Esophagus muscularis mucosa (tissue), 4 donors: ENCODE measurements around the gene GAREM1. TPM values are rescaled to one million over a fixed set of nuclear protein-coding genes. Genes with fewer than 3 reads are reported as not detected.
A peak's percentile ranks its signal among the peaks of the same experiment; 100 is the strongest.

Experiments used
- DNase-seq: peaks from one replicate; pipeline ENCODE4 v3.0.0-alpha.2; 2017; ENCODE audit errors: extremely low spot score
- H3K27ac ChIP-seq, 4 donors: fragments of 200-600 bp; sonication (generic); replicated peaks in 1 of 4; 1 replicate in 3 of 4; 2 replicates in 1 of 4; pipeline ENCODE4 v1.5.1; 2016 to 2019; ENCODE audit warnings: mild to moderate bottlenecking in 1 of 4
- H3K27me3 ChIP-seq, 4 donors: fragments of 200-600 bp; sonication (generic); one replicate each; pipeline versions ENCODE4 v1.5.1 to v1.6.0; 2016 to 2019
- H3K36me3 ChIP-seq, 4 donors: fragments of 200-600 bp; sonication (generic); one replicate each; pipeline ENCODE4 v1.5.1; 2016 to 2019
- H3K4me1 ChIP-seq, 4 donors: fragments of 200-600 bp; sonication (generic); one replicate each; pipeline ENCODE4 v1.5.1; 2016 to 2019
- H3K4me3 ChIP-seq, 4 donors: fragments of 200-600 bp; sonication (generic); 1 replicate in 2 of 4; 2 replicates in 2 of 4; pipeline ENCODE4 v1.5.1; 2016 to 2019; ENCODE audit warnings: mild to moderate bottlenecking in 4 of 4, moderate library complexity in 1 of 4
- H3K9me3 ChIP-seq, 4 donors: fragments of 200-600 bp; sonication (generic); 1 replicate in 3 of 4; 2 replicates in 1 of 4; pipeline ENCODE4 v1.5.1; 2016 to 2019
- EP300 ChIP-seq: sonication (generic); formaldehyde crosslinking; IDR thresholded peaks from one replicate; pipeline ENCODE4 v1.6.1; 2017; ENCODE audit warnings: antibody characterized with exemption
- POLR2A ChIP-seq: fragments of 450-650 bp; IDR thresholded peaks from one replicate; pipeline ENCODE4 v1.6.1; 2017; ENCODE audit warnings: antibody characterized with exemption, moderate library complexity, mild to moderate bottlenecking, low read depth
- POLR2AphosphoS5 ChIP-seq, 2 donors: sonication (generic); formaldehyde crosslinking; IDR thresholded peaks; one replicate each; pipeline ENCODE4 v1.6.1; 2017; ENCODE audit warnings: antibody characterized with exemption in 2 of 2
- WGBS: methylation state at CpG from one replicate; pipeline ENCODE4 v1.1.5; 2018; 5-methylcytosine and 5-hydroxymethylcytosine counted together
- intact Hi-C: fragments of 100-400 bp; cut with DNase I; formaldehyde crosslinking; loops from one replicate; pipeline ENCODE4 v1.15.1; 2023
- total RNA-seq, 4 donors: library from RNA; depleted of rRNA; stranded (reverse); fragments of >200 nt; gene quantifications; one replicate each; pipeline versions ENCODE4 v1.1.0 to v1.2.1, GENCODE V29; 2016
- TF ChIP-seq, protein P1 (sequence below), 3 experiments: fragments of 200-600 bp in 2 of 3; fragments of 450-650 bp in 1 of 3; sonication (generic) in 2 of 3; IDR thresholded peaks; one replicate each; pipeline ENCODE4 v1.5.1; 2017 to 2019; ENCODE audit warnings: antibody characterized with exemption in 3 of 3, mild to moderate bottlenecking in 2 of 3, moderate library complexity in 1 of 3

The GAREM1 gene
- total RNA-seq, 4 donors from 2014 or later = 7.0 to 11.6 (median 9.8) TPM

DNA sequence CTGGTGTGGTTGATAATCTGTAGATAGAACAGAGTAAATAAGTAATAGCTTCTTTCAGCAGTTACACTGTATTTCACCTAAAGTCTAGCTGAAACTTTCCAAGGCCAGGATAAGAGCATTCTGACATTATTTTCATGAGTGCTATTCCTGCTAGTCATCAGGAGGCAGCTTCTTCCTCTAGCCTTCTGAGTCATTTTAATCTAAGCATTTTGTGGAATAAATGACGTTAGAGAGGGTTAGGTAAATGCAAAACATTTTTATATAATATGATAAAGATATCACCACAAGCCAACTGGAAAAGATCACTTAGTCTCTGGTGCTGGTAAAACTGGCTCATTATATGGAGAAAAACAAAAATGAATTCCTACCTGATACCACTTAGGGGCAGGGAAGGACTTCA is 142.3 kb downstream of the GAREM1 start:
- DNase-seq = no peak
- WGBS = 59% methylated on average over 1 of the region's 1 CpG
- no peaks in the 10 kb centered on the region for H3K36me3 ChIP-seq
- H3K9me3 ChIP-seq = no peaks in the 10 kb centered on the region
- no peak overlapping the region for H3K27ac ChIP-seq
- H3K27me3 ChIP-seq = no peaks in the 10 kb centered on the region
- TF ChIP-seq EP300 (no peak), POLR2A (no peak), POLR2AphosphoS5 (IDR thresholded peaks at IDR 0.05) (no peak)
- TF ChIP-seq, protein P1, sequence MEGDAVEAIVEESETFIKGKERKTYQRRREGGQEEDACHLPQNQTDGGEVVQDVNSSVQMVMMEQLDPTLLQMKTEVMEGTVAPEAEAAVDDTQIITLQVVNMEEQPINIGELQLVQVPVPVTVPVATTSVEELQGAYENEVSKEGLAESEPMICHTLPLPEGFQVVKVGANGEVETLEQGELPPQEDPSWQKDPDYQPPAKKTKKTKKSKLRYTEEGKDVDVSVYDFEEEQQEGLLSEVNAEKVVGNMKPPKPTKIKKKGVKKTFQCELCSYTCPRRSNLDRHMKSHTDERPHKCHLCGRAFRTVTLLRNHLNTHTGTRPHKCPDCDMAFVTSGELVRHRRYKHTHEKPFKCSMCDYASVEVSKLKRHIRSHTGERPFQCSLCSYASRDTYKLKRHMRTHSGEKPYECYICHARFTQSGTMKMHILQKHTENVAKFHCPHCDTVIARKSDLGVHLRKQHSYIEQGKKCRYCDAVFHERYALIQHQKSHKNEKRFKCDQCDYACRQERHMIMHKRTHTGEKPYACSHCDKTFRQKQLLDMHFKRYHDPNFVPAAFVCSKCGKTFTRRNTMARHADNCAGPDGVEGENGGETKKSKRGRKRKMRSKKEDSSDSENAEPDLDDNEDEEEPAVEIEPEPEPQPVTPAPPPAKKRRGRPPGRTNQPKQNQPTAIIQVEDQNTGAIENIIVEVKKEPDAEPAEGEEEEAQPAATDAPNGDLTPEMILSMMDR (IDR thresholded peaks at IDR 0.05) = no peak
- no peak overlapping the region for H3K4me3 ChIP-seq
- peaks cover 13 to 39% (median 32%) of the 10 kb centered on the region in 4 donors for H3K4me1 ChIP-seq
- intact Hi-C loops = no loop called here

DNA sequence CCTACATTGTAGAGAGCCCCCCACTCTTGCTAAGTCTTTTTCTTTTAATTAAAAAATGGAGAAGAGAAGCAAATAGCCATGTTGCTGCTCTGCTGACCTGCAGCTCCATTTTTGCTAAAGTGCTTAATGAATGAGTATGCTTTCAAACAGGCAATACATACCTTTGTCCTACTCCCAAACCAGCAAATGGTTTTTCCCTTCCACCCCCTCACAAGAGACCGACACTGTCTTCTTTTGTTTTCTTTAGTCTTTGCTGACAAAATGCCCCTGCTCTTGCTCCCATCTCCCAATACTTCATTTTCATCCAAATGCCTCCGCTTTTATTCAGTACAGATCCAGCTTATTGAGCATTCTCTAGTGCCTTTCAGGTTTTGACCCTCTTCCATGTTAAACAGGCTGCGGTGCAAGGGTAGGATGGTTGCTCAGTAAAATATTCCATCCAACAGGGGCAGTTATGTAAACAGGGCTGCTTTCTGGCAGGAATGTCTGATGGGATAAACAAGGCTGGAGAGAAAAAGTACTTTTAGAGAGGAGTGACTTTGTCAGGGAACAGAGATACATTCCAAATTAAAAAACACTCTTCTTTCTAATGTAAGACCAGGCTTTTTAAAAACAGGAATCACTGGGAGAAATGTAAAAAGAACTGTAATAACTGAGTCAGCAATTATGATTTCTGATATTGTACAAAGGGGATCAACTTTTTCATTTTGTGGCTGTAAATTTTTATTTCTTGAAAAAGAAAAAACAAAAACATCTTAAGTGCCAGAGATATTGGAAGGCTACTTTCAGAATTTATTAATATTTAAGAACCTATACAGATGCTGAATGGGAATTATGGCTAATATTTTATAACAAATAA is 144.0 kb downstream of the GAREM1 start:
- DNase-seq = no peak
- no peaks in the 10 kb centered on the region for H3K9me3 ChIP-seq
- H3K4me1 ChIP-seq = peaks cover 13 to 39% (median 33%) of the 10 kb centered on the region in 4 donors
- H3K4me3 ChIP-seq = peak overlapping the region in 1 of 4 donors; percentile 15
- H3K27me3 ChIP-seq = no peaks in the 10 kb centered on the region
- TF ChIP-seq EP300 = no peak
- no peak for TF ChIP-seq POLR2A
- intact Hi-C loops = no loop called here
- 47% methylated on average over 3 of the region's 3 CpGs for WGBS
- H3K27ac ChIP-seq = peak overlapping the region; percentile 30 to 40 (median 32)
- no peaks in the 10 kb centered on the region for H3K36me3 ChIP-seq

DNA sequence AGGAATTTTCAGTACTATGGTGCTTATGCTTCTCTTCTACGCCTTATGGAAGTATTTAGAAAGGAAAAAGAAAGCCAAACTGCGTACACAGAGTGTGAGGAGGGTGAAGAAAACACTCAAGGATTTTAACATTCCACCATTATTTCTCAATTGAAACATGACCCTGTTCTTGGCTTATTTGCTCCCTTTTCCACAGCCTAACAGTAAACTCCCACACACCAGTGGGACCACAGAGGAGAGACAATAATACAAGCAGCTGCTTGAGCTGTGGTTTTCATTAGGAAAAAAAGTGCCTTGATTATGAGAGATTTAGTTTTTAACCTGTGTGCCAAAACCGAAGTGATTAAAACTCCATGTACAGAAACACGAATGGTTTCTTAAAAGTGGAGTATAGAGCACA is 146.5 kb downstream of the GAREM1 start:
- Histone ChIP-seq H3K36me3 (no peaks in the 10 kb centered on the region), H3K4me1 (peaks cover 13 to 39% (median 33%) of the 10 kb centered on the region in 4 donors), H3K9me3 (no peaks in the 10 kb centered on the region), H3K27ac (peak overlapping the region in 3 of 4 donors; percentile 5 to 30 (median 8)), H3K27me3 (no peaks in the 10 kb centered on the region), H3K4me3 (peak overlapping the region in 1 of 4 donors; percentile 4)
- no peak for TF ChIP-seq POLR2AphosphoS5 (IDR thresholded peaks at IDR 0.05)
- no peak for TF ChIP-seq EP300
- TF ChIP-seq, protein P1 (IDR thresholded peaks at IDR 0.05) = no peak
- no peak for TF ChIP-seq POLR2A
- no peak for DNase-seq
- intact Hi-C loops = no loop called here
- 80% methylated on average over 4 of the region's 4 CpGs for WGBS

DNA sequence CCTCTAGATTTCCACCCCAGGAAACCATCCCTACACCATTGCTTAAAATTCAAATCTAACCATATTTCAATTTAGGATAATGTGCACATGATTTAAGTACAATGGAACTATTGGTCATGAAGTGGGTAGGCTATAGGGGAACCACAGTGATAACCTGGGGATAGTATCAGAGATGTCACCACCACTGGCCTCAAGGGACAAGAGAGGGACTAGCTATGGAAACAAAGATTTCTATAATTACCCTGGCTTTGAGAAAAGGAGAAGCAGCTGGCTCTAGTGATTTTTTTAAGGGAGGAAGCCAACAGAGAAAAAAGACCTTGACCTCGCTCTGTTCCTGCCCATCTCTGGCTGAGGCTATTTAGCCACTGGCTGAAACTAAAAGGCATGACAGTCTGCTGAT is 148.9 kb downstream of the GAREM1 start:
- Histone ChIP-seq H3K36me3 (no peaks in the 10 kb centered on the region), H3K9me3 (no peaks in the 10 kb centered on the region), H3K27me3 (no peaks in the 10 kb centered on the region), H3K4me1 (peaks cover 24 to 30% (median 29%) of the 10 kb centered on the region in 4 donors), H3K27ac (no peak overlapping the region), H3K4me3 (no peak overlapping the region)
- WGBS = 76% methylated on average over 1 of the region's 1 CpG
- intact Hi-C loops = no loop called here
- no peak for DNase-seq
- TF ChIP-seq, protein P1 (IDR thresholded peaks at IDR 0.05) = no peak
- no peak for TF ChIP-seq POLR2A
- no peak for TF ChIP-seq EP300
- TF ChIP-seq POLR2AphosphoS5 (IDR thresholded peaks at IDR 0.05) = no peak

DNA sequence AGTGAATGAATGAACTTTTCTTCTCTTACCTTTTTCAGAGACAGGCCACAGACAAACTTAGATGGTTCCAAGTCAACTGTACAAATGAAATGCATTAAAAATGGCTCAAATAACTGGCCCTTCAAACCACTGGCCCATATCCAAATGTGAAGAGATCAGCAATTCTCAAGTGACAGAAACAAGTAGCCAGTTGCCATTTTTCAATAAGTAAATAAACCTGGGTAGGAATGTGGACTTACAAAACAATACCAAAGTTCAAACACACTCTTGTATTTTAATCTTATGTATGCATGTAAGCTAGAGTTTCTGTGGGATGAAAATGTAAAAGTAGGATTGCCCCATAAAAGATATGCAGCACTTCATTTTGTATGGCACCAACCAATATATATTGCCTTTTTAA is 151.6 kb downstream of the GAREM1 start:
- no peak for TF ChIP-seq POLR2AphosphoS5 (IDR thresholded peaks at IDR 0.05)
- H3K27ac ChIP-seq = no peak overlapping the region

More for the DNA sequence above, 151.6 kb downstream of the GAREM1 start:
- Histone ChIP-seq H3K36me3 (no peaks in the 10 kb centered on the region), H3K27me3 (no peaks in the 10 kb centered on the region), H3K4me3 (no peak overlapping the region), H3K9me3 (no peaks in the 10 kb centered on the region), H3K4me1 (peaks cover 12 to 18% (median 16%) of the 10 kb centered on the region in 4 donors)
- DNase-seq = no peak
- intact Hi-C loops = no loop called here
